ENCODE measurements around the gene PRADC1.
"Not testable (repeated sequence)": the region's sequence is repeated elsewhere in the genome, so short reads cannot be mapped to it uniquely, and the experiment has no call there.

Gene PRADC1
- total RNA-seq = 7.6 to 11.4 (median 10.5) reads per million in 4 experiments

DNA sequence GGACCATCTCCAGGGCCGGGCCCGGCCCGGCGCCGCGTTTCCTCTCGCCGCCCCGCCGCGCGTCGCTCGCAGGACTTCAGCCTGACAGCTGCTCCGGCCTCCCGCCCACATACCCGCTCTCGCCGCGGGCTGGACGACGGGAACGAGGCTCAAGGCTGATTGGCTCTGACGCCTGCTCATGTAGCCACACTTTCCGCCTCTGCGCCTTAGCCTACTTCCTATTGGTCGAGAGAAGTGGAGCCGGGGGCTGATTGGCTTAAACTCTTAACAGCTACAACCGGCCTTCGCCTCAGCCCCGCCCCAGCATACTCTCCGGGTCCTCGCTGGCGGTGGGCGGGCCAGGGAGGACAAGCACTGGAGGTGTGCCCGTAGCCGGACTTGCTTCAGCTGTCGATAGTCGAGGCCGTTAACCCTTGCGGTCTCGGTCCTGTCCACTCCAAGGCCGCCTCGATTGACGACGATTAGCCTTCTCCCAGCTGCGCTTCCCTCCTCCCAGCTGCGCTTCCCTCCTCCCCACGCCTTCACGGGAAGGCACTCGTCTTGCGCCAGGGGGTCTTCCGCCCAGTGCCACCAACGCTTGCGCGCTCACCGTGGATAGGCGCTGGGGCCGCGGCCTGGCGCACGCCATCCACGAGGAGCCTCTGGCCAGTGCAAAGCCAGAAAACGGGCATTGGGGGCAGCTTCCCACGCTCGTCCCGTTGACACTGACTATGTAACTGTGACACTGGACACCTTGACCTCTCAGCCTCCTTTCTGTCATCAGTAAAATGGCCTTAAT lies at the start of gene PRADC1:
PRADC1 (minus strand) TSS at position 86 of the 778 bp plus-strand sequence; CDS start at position 7, 79 bp downstream.
- DNase-seq = peak; percentile 94

GRCh38 chr2:73281244-73281643 lies 48.2 kb upstream of the PRADC1 start:
- DNase-seq = no peak

- no peak for DNase-seq
Measured at GRCh38 chr2:73279852-73280251, 46.8 kb upstream of the PRADC1 start.

GRCh38 chr2:73272270-73272669 lies 39.2 kb upstream of the PRADC1 start:
- no peak for DNase-seq

- DNase-seq = no peak
Measured at GRCh38 chr2:73269686-73270465, 36.8 kb upstream of the PRADC1 start.

DNA sequence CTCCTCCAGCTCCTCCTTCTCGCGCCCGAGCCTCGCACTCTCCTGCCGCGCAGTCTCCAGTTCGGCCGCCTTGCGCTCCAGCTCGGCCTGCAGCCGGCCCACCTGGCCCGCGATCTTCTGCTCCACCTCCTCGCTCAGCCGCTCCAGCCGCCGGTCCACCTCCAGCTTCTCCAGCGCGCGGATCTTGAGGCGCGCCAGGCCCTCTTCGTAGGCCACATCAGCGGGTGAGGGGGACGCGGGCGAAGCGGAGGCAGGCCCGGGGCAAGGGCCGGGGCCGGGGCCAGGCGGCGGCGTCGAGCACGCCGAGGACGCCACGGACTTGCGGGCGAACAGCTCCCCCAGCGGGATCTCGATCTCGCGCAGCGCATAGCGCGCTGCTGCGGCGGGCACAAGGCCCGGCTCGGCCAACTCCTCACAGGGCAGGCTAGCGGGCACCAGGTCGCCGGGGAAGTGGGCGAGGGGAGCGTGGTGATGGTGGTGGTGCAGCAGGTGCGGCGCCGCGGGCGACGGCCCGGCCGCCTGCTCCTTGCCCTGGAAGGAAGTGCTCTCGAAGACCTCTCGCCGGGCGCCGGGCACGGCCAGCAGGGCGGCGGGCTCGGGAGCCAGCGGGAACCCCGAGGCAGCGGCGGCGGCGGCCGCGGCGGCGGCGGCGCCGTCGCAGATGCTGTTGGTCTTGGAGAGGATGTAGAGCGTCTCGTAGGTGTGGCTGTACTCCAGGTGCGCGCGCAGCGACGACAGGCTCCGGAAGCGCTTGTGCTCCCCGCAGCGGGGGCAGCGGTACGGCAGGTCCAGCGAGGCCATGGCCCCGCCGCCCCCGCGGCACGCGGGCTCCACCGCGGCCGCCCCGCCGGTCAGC lies 36.0 kb upstream of the PRADC1 start:
- peak; percentile 58 for DNase-seq

DNA sequence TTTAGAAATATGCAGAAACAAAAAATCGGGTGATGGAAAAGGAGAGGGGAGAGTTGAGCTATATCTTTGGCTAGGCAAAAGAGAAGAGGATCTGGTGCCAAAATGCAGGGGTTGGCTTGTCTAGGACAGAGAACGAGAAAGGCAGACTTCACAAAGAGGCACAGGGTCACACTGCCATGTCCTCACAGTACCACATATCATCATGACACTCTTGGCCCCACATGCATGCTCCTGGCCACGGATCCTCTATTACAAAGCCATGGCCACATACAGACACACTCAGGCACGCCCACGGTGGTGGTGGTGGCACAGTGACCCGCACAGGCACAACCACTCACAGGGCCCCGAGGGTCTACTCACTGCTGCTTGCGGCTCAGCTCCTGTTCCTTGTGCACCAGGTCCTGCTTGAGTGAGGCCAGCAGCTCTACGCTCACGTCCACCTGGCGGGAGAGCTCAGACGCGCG lies 35.4 kb upstream of the PRADC1 start:
- no peak for DNase-seq

DNA sequence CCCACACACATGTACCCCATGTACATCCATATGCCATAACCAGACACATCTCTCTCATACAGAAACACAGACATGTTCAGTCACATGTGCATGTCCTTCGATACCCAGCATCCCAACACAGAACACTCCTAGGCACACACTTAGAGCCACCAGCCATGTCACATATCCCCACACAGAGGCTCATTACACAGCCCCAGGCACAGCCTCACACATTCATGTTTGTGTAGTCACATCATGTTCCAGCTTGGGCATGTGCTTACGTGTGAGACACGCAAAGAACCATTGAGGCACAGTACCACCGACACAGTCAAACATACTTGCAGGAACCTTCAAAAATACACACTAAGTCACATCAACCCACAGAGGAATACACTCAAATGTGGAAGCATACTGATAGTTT lies 34.0 kb upstream of the PRADC1 start:
- no peak for DNase-seq

DNA sequence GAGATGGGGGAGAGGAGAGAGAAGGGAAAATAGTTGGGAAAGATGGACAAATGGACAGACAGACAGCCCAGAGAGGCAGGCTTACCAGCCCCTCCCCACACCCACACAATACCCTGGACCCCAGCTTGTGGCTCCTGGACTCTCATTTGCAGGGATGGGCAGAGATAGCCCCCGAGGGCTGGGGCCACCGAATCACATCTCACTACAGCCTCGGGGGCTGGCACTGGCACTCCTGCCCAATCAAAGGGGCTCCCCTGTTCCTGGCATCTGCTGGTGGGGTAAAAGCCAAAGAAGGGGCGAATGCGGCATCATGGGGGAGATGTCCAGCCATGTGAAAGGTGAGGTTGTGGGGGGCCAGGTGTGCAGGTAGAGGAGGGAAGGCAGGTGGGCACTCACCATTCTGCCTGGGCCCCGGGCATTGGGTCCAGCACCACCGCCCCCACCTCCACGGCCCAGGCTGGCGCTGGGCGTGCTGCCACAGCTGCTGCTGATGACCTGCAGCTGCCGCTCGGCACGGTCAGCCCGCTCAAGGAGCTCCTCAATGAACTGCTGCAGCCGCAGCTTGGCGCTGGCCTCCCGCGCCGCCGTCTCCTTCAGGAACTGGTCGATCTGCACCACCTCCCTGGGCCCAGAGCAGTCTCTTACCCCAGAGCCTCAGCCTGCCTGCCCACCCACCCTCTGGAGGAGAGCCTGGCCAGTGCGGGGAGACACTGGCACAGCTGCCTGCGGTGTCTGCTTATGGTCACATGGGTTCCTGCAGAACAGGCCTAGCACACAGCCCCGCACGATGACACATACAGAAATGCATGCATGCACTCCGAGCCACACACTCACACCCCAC lies 33.2 kb upstream of the PRADC1 start:
- no peak for DNase-seq

DNA sequence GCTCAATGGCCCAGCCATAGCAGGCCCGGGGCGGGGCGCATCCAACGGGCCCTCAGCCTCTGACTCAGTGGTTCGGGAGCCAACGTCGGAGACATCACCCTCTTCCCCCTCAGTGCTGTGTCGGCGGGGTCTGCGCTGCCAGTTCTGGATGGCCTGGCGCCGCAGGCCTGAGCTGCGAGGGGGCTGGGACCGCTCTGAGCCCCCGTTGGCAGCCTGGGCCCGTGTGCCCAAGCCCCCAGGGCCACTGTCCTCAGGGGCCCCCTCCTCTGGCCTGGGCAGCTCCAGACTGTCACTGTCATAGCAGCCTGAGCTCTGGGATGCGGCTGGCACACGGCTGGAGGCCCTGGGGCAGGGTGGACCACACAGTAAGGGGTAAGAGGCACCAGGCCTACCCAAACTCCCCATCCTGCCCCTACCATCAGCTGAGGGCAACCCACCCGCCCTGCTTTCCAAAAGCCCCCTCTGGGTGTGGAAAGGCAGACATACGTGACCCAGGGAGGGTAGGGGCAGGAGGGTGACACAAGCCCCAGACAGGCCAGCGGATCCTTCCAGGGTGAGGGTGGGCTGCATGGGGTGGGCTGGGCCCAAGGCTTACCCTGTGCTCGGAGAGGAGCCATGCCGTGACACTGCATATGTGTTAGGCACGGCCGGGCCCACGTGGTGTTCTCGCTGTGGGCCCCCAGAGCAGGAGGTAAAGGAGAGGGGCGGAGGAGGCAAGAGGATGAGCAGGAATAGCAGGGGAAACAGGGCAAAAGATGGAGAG lies 32.4 kb upstream of the PRADC1 start:
- no peak for DNase-seq

DNA sequence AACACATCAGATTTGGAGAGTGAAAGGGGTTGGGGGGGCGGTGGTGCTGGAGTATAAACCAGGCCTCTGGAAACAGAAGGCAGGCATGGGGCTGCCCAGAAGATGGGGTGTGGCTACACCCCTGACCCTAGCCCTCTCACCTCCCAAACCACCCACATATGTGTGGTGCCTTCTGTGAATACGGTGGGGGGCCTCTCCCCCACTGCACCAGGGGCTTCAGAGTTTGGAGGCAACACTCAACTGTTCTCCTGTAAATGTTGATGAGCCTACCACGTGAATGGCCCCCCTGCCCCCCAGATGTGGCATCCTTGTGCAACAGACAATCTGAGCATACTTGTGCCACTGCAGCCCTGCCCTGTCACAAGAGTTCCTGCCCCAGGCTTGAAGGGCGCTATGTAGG lies 31.7 kb upstream of the PRADC1 start:
- no peak for DNase-seq

DNA sequence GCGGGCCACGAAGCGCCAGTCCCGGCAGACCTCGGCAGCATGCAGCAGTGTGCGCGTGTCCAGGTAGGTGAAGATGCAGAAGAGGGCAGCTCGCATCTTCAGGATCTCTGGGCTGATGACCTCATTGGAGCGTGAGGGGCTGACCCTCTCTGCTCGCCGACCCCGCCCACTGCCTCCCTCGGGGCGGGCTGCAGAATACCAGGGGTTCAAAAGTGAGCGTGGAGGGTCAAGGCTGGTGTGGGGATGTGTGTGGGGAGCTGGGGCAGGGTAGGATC lies 31.2 kb upstream of the PRADC1 start:
- DNase-seq = no peak

GRCh38 chr2:73263540-73264331 lies 30.7 kb upstream of the PRADC1 start:
- no peak for DNase-seq

DNA sequence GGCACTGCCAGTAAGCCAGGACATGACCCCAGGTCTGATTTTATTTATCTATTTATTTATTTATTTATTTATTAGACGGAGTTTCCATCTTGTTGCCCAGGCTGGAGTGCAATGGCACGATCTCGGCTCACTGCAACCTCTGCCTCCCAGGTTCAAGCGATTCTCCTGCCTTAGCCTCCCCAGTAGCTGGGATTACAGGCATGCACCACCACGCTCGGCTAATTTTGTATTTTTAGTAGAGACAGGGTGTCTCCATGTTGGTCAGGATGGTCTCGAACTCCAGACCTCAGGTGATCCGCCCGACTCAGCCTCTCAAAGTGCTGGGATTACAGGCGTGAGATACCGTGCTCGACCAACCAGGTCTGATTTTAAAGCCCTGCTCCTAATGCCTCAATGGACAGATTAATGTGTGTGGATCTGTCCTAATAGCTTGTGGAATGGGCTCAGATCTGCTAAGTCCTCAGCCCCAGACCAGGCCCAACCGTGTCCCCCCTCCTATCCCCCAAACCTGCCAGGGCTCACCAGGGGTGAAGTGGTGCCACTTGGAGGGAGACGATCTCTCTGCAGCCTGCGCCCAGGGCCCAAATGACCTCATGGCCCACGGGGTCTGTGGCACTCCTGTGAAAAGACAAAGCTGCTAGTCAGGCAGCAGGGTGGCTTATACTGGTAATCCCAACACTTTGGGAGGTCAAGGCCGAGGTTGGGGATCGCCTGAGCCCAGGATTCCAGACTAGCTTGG lies 29.8 kb upstream of the PRADC1 start:
- not testable (repeated sequence) for DNase-seq

DNA sequence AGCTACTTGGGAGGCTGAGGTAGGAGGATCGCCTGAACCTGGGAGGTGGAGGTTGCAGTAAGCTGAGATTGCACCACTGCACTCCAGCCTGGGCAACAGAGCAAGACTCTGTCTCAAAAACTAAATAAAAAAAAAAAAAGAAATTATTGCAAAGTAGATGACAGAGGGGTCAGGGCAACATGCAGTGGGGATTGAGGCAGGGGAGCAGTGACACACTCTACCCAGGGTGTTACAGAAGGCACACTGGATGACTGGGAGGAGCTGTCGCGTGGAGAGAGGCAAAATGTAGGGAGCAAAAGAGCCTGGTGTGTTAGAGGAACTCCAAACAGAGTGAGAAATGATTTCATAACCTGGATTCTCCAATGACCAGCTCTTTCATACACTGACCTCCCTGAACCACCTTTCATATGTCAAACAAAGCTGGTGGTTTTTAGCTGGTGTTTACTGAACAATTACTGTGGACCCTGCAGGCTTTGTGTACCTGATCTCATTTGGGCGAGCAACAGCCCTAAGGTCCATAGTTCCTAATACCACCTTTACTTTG lies 29.1 kb upstream of the PRADC1 start:
- no peak for DNase-seq

GRCh38 chr2:73260338-73260984 lies 27.4 kb upstream of the PRADC1 start:
- no peak for DNase-seq

DNA sequence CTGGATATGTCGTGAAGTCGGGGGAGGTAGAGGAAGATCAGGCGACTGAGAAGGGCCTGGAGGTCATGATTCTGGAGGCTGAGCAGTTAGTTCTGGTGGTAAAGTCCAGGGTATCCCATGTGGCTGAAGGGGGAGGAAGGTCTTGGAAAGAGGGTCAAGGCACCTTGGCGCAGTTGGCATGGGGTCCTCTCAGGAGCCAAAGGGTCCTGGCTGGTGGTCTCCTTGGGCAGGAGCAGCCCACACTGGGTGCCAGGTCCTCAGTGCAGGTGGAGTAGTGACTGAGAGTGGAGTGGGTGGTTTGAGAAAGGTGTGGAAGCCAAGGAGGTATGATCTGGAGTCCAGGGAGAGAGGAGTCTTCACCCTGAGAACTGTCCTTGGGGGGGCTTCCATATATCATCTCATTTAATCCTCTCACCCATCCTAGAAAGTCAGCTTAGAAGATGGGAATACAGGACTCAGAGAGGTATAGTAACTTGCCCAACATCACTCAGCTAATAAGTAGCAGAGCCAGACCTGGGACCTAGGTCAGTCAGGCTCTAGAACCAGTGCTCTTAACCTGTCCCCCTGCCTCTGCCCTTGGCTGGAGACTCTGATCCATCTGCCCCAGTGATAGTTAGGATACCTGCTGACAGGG lies 26.8 kb upstream of the PRADC1 start:
- DNase-seq = no peak

GRCh38 chr2:73259276-73259675 lies 26.2 kb upstream of the PRADC1 start:
- DNase-seq = no peak

DNA sequence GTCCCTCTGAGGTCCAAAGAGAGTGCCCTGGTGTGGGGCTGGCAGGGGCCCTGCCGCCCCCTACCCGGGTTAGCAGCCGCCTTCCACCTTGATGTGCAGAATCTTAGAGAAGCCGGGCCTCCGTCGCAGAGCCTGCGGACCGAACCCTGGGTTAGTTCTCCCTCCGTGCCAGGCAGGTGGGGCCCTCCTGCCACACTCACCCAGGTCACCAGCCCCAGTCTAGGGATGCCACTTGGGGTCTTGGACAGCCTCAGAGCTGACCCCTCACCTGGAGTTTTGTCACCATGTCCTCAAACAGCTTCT lies 25.8 kb upstream of the PRADC1 start:
- no peak for DNase-seq

All from effector CD8-positive, alpha-beta T cell (primary cell).